HG02885 (cell line): ENCODE data around the gene NPIPA7.
"Not testable (repeated sequence)": the region's sequence is repeated elsewhere in the genome, so short reads cannot be mapped to it uniquely, and the experiment has no call there.

Experiments used
- ATAC-seq: cut with Tn5 transposase; IDR thresholded peaks from one replicate; pipeline ENCODE4 v1.9.1; 2021; ENCODE audit warnings: mild to moderate bottlenecking; ENCODE audit not compliant: unreplicated experiment, poor library complexity

The NPIPA7 gene

DNA sequence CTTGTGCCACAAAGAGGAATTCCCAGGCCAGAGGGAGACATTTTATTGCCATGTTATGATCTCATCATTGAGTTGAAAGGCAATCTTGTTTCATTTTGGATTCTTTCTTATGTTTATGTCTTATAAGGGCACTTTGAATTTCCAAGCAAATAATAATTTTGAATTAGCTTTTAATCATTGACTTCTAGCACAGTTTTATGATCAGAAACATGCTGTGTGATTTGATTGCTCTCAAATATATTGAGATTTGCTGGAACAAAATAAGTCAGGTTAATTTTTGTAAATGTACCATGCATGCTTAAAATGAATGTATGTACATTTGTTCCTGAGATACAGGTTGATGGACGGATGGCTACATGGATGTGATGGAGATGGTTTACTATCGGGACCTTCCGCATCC, at the start of gene NPIPA7:
Gene NPIPA7 (plus strand): TSS at position 301 of the 400 bp plus-strand sequence. CDS start 105 bp downstream, outside the sequence.
- not testable (repeated sequence) for ATAC-seq

DNA sequence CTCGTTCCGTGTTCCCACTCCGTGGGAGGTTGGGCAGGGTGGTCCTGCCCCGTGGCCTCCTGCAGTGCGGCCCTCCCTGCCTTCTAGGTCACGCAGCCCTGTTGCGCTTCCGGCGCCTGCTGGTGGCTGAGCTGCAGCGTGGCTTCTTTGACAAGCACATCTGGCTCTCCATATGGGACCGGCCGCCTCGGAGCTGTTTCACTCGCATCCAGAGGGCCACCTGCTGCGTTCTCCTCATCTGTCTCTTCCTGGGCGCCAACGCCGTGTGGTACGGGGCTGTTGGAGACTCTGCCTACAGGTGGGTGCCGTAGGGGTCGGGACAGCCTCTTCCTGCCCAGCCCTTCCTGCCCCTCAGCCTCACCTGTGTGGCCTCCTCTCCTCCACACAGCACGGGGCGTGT, 47.5 kb upstream of the NPIPA7 start:
- ATAC-seq, result not testable (repeated sequence)

DNA sequence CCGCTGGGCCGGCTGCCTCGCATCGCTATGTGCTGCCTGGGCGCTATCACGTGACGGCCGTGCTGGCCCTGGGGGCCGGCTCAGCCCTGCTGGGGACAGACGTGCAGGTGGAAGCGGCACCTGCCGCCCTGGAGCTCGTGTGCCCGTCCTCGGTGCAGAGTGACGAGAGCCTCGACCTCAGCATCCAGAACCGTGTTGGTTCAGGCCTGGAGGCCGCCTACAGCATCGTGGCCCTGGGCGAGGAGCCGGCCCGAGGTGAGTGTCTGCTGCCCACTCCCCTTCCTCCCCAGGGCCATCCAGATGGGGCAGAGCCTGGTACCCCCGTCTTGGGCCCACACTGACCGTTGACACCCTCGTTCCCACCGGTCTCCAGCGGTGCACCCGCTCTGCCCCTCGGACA, 21.4 kb upstream of the NPIPA7 start:
- ATAC-seq, result not testable (repeated sequence)

- ATAC-seq, result not testable (repeated sequence)
Measured at GRCh38 chr16:16358539-16359240, 20.2 kb upstream of the NPIPA7 start.

DNA sequence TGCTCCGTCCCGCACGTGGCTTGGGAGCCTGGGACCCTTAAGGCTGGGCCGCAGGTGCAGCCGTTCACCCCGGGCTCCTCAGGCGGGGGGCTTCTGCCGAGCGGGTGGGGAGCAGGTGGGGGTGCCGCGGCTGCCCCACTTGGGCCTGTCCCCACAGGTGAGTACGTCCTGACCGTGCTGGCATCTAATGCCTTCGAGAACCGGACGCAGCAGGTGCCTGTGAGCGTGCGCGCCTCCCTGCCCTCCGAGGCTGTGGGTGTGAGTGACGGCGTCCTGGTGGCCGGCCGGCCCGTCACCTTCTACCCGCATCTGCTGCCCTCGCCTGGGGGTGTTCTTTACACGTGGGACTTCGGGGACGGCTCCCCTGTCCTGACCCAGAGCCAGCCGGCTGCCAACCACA, 15.3 kb upstream of the NPIPA7 start:
- ATAC-seq, result not testable (repeated sequence)

DNA sequence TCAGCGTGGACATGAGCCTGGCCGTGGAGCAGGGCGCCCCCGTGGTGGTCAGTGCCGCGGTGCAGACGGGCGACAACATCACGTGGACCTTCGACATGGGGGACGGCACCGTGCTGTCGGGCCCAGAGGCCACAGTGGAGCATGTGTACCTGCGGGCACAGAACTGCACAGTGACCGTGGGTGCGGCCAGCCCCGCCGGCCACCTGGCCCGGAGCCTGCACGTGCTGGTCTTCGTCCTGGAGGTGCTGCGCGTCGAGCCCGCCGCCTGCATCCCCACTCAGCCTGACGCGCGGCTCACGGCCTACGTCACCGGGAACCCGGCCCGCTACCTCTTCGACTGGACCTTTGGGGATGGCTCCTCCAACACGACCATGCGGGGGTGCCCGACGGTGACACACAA, 14.8 kb upstream of the NPIPA7 start:
- ATAC-seq, result not testable (repeated sequence)

GRCh38 chr16:16364701-16365100, 14.2 kb upstream of the NPIPA7 start:
- ATAC-seq, result not testable (repeated sequence)

DNA sequence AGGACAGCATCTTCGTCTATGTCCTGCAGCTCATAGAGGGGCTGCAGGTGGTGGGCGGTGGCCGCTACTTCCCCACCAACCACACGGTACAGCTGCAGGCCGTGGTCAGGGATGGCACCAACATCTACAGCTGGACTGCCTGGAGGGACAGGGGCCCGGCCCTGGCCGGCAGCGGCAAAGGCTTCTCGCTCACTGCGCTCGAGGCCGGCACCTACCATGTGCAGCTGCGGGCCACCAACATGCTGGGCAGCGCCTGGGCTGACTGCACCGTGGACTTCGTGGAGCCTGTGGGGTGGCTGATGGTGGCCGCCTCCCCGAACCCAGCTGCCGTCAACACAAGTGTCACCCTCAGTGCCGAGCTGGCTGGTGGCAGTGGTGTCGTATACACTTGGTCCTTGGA, 13.6 kb upstream of the NPIPA7 start:
- not testable (repeated sequence) for ATAC-seq

DNA sequence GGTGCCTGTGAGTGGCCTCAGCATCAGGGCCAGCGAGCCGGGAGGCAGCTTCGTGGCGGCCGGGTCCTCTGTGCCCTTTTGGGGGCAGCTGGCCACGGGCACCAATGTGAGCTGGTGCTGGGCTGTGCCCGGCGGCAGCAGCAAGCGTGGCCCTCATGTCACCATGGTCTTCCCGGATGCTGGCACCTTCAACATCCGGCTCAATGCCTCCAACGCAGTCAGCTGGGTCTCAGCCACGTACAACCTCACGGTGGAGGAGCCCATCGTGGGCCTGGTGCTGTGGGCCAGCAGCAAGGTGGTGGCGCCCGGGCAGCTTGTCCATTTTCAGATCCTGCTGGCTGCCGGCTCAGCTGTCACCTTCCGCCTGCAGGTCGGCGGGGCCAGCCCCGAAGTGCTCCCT, 13.1 kb upstream of the NPIPA7 start:
- not testable (repeated sequence) for ATAC-seq

GRCh38 chr16:16366552-16367284, 12.2 kb upstream of the NPIPA7 start:
- not testable (repeated sequence) for ATAC-seq

GRCh38 chr16:16367285-16367628, 11.7 kb upstream of the NPIPA7 start:
- ATAC-seq, result not testable (repeated sequence)

- not testable (repeated sequence) for ATAC-seq
Measured at GRCh38 chr16:16369081-16369856, 9.7 kb upstream of the NPIPA7 start.

DNA sequence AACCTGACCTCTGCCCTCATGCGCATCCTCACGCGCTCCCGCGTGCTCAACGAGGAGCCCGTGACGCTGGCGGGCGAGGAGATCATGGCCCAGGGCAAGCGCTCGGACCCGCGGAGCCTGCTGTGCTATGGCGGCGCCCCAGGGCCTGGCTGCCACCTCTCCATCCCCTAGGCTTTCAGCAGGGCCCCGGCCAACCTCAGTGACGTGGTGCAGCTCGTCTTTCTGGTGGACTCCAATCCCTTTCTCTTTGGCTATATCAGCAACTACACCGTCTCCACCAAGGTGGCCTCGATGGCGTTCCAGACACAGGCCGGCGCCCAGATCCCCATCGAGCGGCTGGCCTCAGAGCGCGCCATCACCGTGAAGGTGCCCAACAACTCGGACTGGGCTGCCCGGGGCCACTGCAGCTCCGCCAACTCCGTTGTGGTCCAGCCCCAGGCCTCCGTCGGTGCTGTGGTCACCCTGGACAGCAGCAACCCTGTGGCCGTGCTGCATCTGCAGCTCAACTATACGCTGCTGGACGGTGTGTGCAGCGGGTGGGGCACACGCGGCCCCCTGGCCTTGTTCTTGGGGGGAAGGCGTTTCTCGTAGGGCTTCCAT, 7.7 kb upstream of the NPIPA7 start:
- ATAC-seq, result not testable (repeated sequence)

GRCh38 chr16:16374192-16374591, 4.7 kb upstream of the NPIPA7 start:
- ATAC-seq, result not testable (repeated sequence)

GRCh38 chr16:16399685-16400084, 20.7 kb downstream of the NPIPA7 start:
- ATAC-seq, result not testable (repeated sequence)

DNA sequence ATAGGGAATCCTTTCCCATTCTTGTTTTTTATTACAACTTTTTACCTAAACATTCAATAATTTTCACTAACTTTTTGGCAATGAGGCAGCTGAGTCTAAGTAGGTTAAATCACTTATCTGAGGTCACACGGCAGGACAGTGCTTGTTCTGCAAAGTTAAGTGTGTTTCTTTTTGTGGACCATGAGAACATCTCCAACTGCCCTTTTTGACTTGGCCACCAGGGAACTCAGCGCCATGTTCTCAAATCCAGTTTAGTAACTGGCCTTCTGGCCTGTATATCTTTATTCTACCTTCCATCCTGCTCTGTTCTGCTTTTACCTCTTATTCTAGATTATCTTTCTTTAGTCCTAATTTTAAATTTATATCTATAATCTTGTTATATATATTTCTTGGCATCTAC, 23.4 kb downstream of the NPIPA7 start:
- ATAC-seq, result not testable (repeated sequence)

DNA sequence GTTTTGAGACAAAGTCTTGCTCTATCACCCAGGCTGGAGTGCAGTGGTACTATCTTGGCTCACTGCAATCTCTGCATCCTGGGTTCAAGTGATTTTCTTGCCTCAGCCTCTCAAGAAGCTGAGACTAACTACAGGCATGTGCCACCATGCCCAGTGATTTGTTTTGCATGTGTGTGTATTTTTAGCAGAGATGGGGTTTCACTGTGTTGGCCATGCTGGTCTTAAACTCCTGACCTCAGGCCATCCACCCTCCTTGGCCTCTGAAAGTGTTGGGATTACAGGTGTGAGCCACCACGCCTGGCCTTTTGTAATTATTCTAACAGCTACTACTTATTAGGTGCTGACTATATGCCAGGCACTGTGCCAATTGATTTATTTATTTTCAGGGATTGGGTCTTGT, 25.3 kb downstream of the NPIPA7 start:
- ATAC-seq, result not testable (repeated sequence)

DNA sequence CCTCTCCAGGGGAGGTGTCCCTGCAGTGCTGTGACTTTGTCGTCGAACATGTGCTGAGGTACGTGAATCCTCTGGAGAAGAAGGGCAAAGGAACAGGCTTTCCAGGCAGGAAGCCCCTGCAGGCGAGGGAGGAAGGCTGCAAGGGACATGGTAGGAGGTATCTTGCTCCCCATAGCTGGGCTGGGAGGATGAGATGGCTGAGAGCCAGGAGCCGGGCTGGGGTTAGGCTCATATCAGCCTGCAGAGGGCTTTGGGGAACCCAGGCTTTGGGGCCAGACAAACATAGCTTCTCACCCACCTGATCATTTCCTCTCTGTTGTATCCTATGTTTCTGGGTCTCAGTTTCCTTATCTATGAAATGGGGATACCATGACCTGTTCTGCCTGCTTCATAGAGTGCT, 26.5 kb downstream of the NPIPA7 start:
- not testable (repeated sequence) for ATAC-seq

GRCh38 chr16:16408430-16408829, 29.5 kb downstream of the NPIPA7 start:
- ATAC-seq, result not testable (repeated sequence)

GRCh38 chr16:16413773-16414172, 34.8 kb downstream of the NPIPA7 start:
- not testable (repeated sequence) for ATAC-seq
